ENCODE data around the gene RGL2. TPM values are rescaled to one million over a fixed set of nuclear protein-coding genes. Genes with fewer than 3 reads are reported as not detected.
"Not testable (repeated sequence)": the region's sequence is repeated elsewhere in the genome, so short reads cannot be mapped to it uniquely, and the experiment has no call there.

The RGL2 gene
- 10 to 100 TPM; 15.0 to 17.7 TPM for total RNA-seq

GRCh38 chr6:33298773-33299236 is at the start of gene RGL2:
Gene RGL2, minus strand, starts transcription at chr6:33298942. Its CDS starts 332 bp downstream, at chr6:33298610.
- peak; percentile 58 for DNase-seq
- Mint-ChIP-seq H3K36me3 (peaks cover 36% of the 10 kb centered on the region), H3K27me3 (peaks cover 5% of the 10 kb centered on the region)

GRCh38 chr6:33347816-33348215 is 49.1 kb upstream of the RGL2 start:
- no peaks in the 10 kb centered on the region for H3K36me3 Mint-ChIP-seq
- no peak for DNase-seq
- no peaks in the 10 kb centered on the region for H3K9me3 Mint-ChIP-seq
- no peak overlapping the region for H3K27ac Mint-ChIP-seq
- H3K27me3 Mint-ChIP-seq, result no peaks in the 10 kb centered on the region
- peaks cover 18% of the 10 kb centered on the region for H3K4me1 Mint-ChIP-seq
- H3K4me3 Mint-ChIP-seq, result no peak overlapping the region

More at GRCh38 chr6:33298773-33299236, at the start of gene RGL2:
- peak within 1 kb of the TSS; percentile 94 for H3K4me3 Mint-ChIP-seq
- no peaks in the 10 kb centered on the region for H3K9me3 Mint-ChIP-seq
- peak within 1 kb of the TSS; percentile 96 for H3K27ac Mint-ChIP-seq
- H3K4me1 Mint-ChIP-seq, result peaks cover 32% of the 10 kb centered on the region

- not testable (repeated sequence) for H3K36me3 Mint-ChIP-seq, DNase-seq, H3K27ac Mint-ChIP-seq, H3K9me3 Mint-ChIP-seq, H3K4me3 Mint-ChIP-seq, H3K27me3 Mint-ChIP-seq
- peaks cover 18% of the 10 kb centered on the region for H3K4me1 Mint-ChIP-seq
Measured at GRCh38 chr6:33346972-33347371, 48.2 kb upstream of the RGL2 start.

GRCh38 chr6:33344701-33345697 is 46.3 kb upstream of the RGL2 start:
- H3K27ac Mint-ChIP-seq, result peak overlapping the region; percentile 71
- H3K4me3 Mint-ChIP-seq, result peak overlapping the region; percentile 67
- no peaks in the 10 kb centered on the region for H3K27me3 Mint-ChIP-seq
- peaks cover 22% of the 10 kb centered on the region for H3K4me1 Mint-ChIP-seq
- DNase-seq, result peak; percentile 50
- no peaks in the 10 kb centered on the region for H3K36me3 Mint-ChIP-seq
- H3K9me3 Mint-ChIP-seq, result no peaks in the 10 kb centered on the region

GRCh38 chr6:33343953-33344611 is 45.3 kb upstream of the RGL2 start:
- Mint-ChIP-seq H3K9me3 (no peaks in the 10 kb centered on the region), H3K27me3 (no peaks in the 10 kb centered on the region), H3K27ac (peak overlapping the region; percentile 71), H3K36me3 (no peaks in the 10 kb centered on the region), H3K4me1 (peaks cover 22% of the 10 kb centered on the region), H3K4me3 (peak overlapping the region; percentile 22)
- peak; percentile 20 for DNase-seq

- not testable (repeated sequence) for H3K4me3 Mint-ChIP-seq, H3K9me3 Mint-ChIP-seq, DNase-seq, H3K36me3 Mint-ChIP-seq, H3K27me3 Mint-ChIP-seq
- peaks cover 22% of the 10 kb centered on the region for H3K4me1 Mint-ChIP-seq
- H3K27ac Mint-ChIP-seq, result peak overlapping the region; percentile 71
Measured at GRCh38 chr6:33343606-33343952, 44.8 kb upstream of the RGL2 start.

- no peak for DNase-seq
- Mint-ChIP-seq H3K27me3 (no peaks in the 10 kb centered on the region), H3K36me3 (no peaks in the 10 kb centered on the region), H3K4me1 (peaks cover 12% of the 10 kb centered on the region), H3K9me3 (no peaks in the 10 kb centered on the region), H3K4me3 (no peak overlapping the region), H3K27ac (no peak overlapping the region)
Measured at GRCh38 chr6:33339193-33339592, 40.5 kb upstream of the RGL2 start.

GRCh38 chr6:33336495-33336894 is 37.8 kb upstream of the RGL2 start:
- H3K4me1 Mint-ChIP-seq, result peaks cover 17% of the 10 kb centered on the region
- no peak for DNase-seq
- no peaks in the 10 kb centered on the region for H3K9me3 Mint-ChIP-seq
- no peaks in the 10 kb centered on the region for H3K27me3 Mint-ChIP-seq
- no peak overlapping the region for H3K27ac Mint-ChIP-seq
- H3K36me3 Mint-ChIP-seq, result no peaks in the 10 kb centered on the region
- H3K4me3 Mint-ChIP-seq, result no peak overlapping the region

- Mint-ChIP-seq H3K36me3 (no peaks in the 10 kb centered on the region), H3K4me1 (peaks cover 17% of the 10 kb centered on the region), H3K9me3 (no peaks in the 10 kb centered on the region), H3K27me3 (no peaks in the 10 kb centered on the region), H3K4me3 (no peak overlapping the region), H3K27ac (no peak overlapping the region)
- DNase-seq, result no peak
Measured at GRCh38 chr6:33335916-33336315, 37.2 kb upstream of the RGL2 start.

- Mint-ChIP-seq H3K9me3 (no peaks in the 10 kb centered on the region), H3K27me3 (no peaks in the 10 kb centered on the region), H3K27ac (no peak overlapping the region), H3K4me1 (peaks cover 16% of the 10 kb centered on the region), H3K4me3 (no peak overlapping the region), H3K36me3 (no peaks in the 10 kb centered on the region)
- no peak for DNase-seq
Measured at GRCh38 chr6:33333666-33334065, 34.9 kb upstream of the RGL2 start.

- no peak for DNase-seq
- H3K4me3 Mint-ChIP-seq, result no peak overlapping the region
- no peak overlapping the region for H3K27ac Mint-ChIP-seq
- H3K4me1 Mint-ChIP-seq, result peaks cover 16% of the 10 kb centered on the region
- H3K36me3 Mint-ChIP-seq, result no peaks in the 10 kb centered on the region
- H3K27me3 Mint-ChIP-seq, result no peaks in the 10 kb centered on the region
- no peaks in the 10 kb centered on the region for H3K9me3 Mint-ChIP-seq
Measured at GRCh38 chr6:33330736-33331135, 32.0 kb upstream of the RGL2 start.

GRCh38 chr6:33329058-33329457 is 30.3 kb upstream of the RGL2 start:
- Mint-ChIP-seq H3K27me3 (no peaks in the 10 kb centered on the region), H3K4me3 (no peak overlapping the region), H3K4me1 (peaks cover 21% of the 10 kb centered on the region), H3K9me3 (no peaks in the 10 kb centered on the region), H3K27ac (no peak overlapping the region), H3K36me3 (no peaks in the 10 kb centered on the region)
- no peak for DNase-seq

- H3K9me3 Mint-ChIP-seq, result no peaks in the 10 kb centered on the region
- H3K27ac Mint-ChIP-seq, result peak overlapping the region; percentile 97
- DNase-seq, result no peak
- H3K4me3 Mint-ChIP-seq, result peak overlapping the region; percentile 99
- peaks cover 26% of the 10 kb centered on the region for H3K36me3 Mint-ChIP-seq
- H3K4me1 Mint-ChIP-seq, result peaks cover 37% of the 10 kb centered on the region
- H3K27me3 Mint-ChIP-seq, result peaks cover 4% of the 10 kb centered on the region
Measured at GRCh38 chr6:33324125-33324524, 25.4 kb upstream of the RGL2 start.

GRCh38 chr6:33323623-33323948 is 24.8 kb upstream of the RGL2 start:
- H3K9me3 Mint-ChIP-seq, result no peaks in the 10 kb centered on the region
- H3K27ac Mint-ChIP-seq, result peak overlapping the region; percentile 97
- H3K36me3 Mint-ChIP-seq, result peaks cover 30% of the 10 kb centered on the region
- no peak for DNase-seq
- H3K4me1 Mint-ChIP-seq, result peaks cover 43% of the 10 kb centered on the region
- peaks cover 4% of the 10 kb centered on the region for H3K27me3 Mint-ChIP-seq
- H3K4me3 Mint-ChIP-seq, result peak overlapping the region; percentile 99

GRCh38 chr6:33321227-33321626 is 22.5 kb upstream of the RGL2 start:
- peaks cover 36% of the 10 kb centered on the region for H3K36me3 Mint-ChIP-seq
- peak overlapping the region; percentile 99 for H3K4me3 Mint-ChIP-seq
- peaks cover 60% of the 10 kb centered on the region for H3K4me1 Mint-ChIP-seq
- no peaks in the 10 kb centered on the region for H3K9me3 Mint-ChIP-seq
- H3K27ac Mint-ChIP-seq, result peak overlapping the region; percentile 97
- peaks cover 4% of the 10 kb centered on the region for H3K27me3 Mint-ChIP-seq
- DNase-seq, result no peak

Data from activated naive CD8-positive, alpha-beta T cell treated with anti-CD3 and anti-CD28 coated beads for 36 hours (primary cell).